ENCODE results near the gene BAHCC1. TPM values are rescaled to one million over a fixed set of nuclear protein-coding genes. Genes with fewer than 3 reads are reported as not detected.

BAHCC1 gene
- total and polyA plus RNA-seq, 2 of the 8 experiments (the other 6 are each of a cell fraction or from before 2014, with no cell fraction given): 0.26 to 0.58 TPM

DNA sequence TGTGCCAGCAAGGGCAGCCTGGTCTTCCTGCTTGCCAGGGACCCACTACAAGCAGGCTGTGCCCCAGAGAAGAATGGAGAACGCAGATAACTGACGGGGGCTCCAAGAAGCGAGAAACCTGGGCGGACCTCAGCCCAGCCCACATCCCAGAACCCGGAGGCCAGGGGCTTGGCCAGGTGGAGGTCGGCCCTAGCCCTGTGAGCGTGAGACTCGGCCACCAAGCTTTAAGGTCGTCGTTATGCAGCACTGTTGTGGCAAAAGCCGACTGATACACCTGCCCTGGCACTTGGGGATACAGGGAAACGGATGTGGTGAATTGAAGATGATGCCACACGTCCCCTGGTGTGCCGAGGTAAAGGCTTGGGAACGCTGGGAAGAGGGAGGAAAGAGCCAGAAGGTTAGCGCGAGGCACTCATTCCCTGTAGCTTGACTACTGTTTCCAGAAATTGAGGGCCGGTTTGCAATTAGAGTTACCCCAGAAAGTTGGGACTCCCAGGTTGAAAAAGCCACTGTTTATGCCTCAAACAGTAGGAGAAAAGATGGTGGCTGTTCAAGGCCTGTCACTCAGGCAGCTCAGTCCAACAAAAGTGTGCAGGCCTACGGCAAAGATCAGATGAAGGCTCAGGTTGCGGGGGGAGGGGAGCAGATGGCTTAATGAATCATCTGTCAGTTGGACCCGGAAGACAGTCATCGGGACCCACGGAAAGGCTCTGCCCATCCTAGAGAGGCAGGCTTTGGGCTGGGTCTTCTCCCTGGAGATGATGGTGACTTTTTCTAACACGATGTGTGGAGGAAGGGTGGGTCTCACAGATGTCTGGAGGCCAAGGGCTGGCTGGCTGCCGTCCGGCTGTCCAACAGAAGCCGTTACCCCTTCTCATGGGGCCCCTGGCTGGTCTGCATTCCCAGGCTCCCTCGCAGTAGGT is 45.6 kb upstream of the BAHCC1 start (continued):
- no peak for TF ChIP-seq KDM4A (IDR thresholded peaks at IDR 0.05; ENCODE audit: low read depth, low read length, severe bottlenecking)
- no peak for TF ChIP-seq EZH2 (IDR thresholded peaks at IDR 0.05; ENCODE audit: low read depth, low read length, severe bottlenecking)
- TF ChIP-seq SIRT6 (IDR thresholded peaks at IDR 0.05; ENCODE audit: low read length): no peak
- TF ChIP-seq CBX8 (IDR thresholded peaks at IDR 0.05; ENCODE audit: borderline replicate concordance, low read depth, low read length): no peak
- TF ChIP-seq, protein P1, sequence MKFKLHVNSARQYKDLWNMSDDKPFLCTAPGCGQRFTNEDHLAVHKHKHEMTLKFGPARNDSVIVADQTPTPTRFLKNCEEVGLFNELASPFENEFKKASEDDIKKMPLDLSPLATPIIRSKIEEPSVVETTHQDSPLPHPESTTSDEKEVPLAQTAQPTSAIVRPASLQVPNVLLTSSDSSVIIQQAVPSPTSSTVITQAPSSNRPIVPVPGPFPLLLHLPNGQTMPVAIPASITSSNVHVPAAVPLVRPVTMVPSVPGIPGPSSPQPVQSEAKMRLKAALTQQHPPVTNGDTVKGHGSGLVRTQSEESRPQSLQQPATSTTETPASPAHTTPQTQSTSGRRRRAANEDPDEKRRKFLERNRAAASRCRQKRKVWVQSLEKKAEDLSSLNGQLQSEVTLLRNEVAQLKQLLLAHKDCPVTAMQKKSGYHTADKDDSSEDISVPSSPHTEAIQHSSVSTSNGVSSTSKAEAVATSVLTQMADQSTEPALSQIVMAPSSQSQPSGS (IDR thresholded peaks at IDR 0.05; ENCODE audit: low read length): no peak
- no peak for TF ChIP-seq GTF2F1 (IDR thresholded peaks at IDR 0.05; ENCODE audit: borderline replicate concordance, low read depth, low read length)
- TF ChIP-seq, protein P2, sequence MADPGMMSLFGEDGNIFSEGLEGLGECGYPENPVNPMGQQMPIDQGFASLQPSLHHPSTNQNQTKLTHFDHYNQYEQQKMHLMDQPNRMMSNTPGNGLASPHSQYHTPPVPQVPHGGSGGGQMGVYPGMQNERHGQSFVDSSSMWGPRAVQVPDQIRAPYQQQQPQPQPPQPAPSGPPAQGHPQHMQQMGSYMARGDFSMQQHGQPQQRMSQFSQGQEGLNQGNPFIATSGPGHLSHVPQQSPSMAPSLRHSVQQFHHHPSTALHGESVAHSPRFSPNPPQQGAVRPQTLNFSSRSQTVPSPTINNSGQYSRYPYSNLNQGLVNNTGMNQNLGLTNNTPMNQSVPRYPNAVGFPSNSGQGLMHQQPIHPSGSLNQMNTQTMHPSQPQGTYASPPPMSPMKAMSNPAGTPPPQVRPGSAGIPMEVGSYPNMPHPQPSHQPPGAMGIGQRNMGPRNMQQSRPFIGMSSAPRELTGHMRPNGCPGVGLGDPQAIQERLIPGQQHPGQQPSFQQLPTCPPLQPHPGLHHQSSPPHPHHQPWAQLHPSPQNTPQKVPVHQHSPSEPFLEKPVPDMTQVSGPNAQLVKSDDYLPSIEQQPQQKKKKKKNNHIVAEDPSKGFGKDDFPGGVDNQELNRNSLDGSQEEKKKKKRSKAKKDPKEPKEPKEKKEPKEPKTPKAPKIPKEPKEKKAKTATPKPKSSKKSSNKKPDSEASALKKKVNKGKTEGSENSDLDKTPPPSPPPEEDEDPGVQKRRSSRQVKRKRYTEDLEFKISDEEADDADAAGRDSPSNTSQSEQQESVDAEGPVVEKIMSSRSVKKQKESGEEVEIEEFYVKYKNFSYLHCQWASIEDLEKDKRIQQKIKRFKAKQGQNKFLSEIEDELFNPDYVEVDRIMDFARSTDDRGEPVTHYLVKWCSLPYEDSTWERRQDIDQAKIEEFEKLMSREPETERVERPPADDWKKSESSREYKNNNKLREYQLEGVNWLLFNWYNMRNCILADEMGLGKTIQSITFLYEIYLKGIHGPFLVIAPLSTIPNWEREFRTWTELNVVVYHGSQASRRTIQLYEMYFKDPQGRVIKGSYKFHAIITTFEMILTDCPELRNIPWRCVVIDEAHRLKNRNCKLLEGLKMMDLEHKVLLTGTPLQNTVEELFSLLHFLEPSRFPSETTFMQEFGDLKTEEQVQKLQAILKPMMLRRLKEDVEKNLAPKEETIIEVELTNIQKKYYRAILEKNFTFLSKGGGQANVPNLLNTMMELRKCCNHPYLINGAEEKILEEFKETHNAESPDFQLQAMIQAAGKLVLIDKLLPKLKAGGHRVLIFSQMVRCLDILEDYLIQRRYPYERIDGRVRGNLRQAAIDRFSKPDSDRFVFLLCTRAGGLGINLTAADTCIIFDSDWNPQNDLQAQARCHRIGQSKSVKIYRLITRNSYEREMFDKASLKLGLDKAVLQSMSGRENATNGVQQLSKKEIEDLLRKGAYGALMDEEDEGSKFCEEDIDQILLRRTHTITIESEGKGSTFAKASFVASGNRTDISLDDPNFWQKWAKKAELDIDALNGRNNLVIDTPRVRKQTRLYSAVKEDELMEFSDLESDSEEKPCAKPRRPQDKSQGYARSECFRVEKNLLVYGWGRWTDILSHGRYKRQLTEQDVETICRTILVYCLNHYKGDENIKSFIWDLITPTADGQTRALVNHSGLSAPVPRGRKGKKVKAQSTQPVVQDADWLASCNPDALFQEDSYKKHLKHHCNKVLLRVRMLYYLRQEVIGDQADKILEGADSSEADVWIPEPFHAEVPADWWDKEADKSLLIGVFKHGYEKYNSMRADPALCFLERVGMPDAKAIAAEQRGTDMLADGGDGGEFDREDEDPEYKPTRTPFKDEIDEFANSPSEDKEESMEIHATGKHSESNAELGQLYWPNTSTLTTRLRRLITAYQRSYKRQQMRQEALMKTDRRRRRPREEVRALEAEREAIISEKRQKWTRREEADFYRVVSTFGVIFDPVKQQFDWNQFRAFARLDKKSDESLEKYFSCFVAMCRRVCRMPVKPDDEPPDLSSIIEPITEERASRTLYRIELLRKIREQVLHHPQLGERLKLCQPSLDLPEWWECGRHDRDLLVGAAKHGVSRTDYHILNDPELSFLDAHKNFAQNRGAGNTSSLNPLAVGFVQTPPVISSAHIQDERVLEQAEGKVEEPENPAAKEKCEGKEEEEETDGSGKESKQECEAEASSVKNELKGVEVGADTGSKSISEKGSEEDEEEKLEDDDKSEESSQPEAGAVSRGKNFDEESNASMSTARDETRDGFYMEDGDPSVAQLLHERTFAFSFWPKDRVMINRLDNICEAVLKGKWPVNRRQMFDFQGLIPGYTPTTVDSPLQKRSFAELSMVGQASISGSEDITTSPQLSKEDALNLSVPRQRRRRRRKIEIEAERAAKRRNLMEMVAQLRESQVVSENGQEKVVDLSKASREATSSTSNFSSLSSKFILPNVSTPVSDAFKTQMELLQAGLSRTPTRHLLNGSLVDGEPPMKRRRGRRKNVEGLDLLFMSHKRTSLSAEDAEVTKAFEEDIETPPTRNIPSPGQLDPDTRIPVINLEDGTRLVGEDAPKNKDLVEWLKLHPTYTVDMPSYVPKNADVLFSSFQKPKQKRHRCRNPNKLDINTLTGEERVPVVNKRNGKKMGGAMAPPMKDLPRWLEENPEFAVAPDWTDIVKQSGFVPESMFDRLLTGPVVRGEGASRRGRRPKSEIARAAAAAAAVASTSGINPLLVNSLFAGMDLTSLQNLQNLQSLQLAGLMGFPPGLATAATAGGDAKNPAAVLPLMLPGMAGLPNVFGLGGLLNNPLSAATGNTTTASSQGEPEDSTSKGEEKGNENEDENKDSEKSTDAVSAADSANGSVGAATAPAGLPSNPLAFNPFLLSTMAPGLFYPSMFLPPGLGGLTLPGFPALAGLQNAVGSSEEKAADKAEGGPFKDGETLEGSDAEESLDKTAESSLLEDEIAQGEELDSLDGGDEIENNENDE (IDR thresholded peaks at IDR 0.05; ENCODE audit: insufficient replicate concordance, low read length): no peak

Measured in H1 (cell line).